Loucy (cell line): ENCODE results near the gene GTPBP6.

Experiments
- EZH2phosphoT487 ChIP-seq: fragments of 200-600 bp; IDR thresholded peaks from 2 replicates; pipeline ENCODE4 v1.6.1; 2018; ENCODE audit warnings: antibody characterized with exemption, mild to moderate bottlenecking, moderate library complexity, borderline replicate concordance
- TF ChIP-seq, protein P1 (sequence below): fragments of 200-600 bp; sonication (generic); conservative IDR thresholded peaks from 2 replicates; pipeline ENCODE4 v1.5.1; 2014; ENCODE audit warnings: mild to moderate bottlenecking, antibody characterized with exemption, low read length

- TF ChIP-seq, protein P1, sequence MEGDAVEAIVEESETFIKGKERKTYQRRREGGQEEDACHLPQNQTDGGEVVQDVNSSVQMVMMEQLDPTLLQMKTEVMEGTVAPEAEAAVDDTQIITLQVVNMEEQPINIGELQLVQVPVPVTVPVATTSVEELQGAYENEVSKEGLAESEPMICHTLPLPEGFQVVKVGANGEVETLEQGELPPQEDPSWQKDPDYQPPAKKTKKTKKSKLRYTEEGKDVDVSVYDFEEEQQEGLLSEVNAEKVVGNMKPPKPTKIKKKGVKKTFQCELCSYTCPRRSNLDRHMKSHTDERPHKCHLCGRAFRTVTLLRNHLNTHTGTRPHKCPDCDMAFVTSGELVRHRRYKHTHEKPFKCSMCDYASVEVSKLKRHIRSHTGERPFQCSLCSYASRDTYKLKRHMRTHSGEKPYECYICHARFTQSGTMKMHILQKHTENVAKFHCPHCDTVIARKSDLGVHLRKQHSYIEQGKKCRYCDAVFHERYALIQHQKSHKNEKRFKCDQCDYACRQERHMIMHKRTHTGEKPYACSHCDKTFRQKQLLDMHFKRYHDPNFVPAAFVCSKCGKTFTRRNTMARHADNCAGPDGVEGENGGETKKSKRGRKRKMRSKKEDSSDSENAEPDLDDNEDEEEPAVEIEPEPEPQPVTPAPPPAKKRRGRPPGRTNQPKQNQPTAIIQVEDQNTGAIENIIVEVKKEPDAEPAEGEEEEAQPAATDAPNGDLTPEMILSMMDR, result no peak
- TF ChIP-seq EZH2phosphoT487, result no peak
These were observed 50.8 kb downstream of the GTPBP6 start for GRCh38 chrX:267771-268261.
